SH-SY5Y (cell line): Measurements from ENCODE around the gene UBN1.

Source experiments
- GATA2 ChIP-seq: IDR thresholded peaks from 2 replicates; pipeline ENCODE4 v1.6.1; 2011; ENCODE audit warnings: mild to moderate bottlenecking, low read depth, low read length
- GATA3 ChIP-seq: IDR thresholded peaks from 2 replicates; pipeline ENCODE4 v1.6.1; 2011; ENCODE audit warnings: low read depth, mild to moderate bottlenecking, low read length, moderate library complexity

GRCh38 chr16:4913130-4913773 lies 66.0 kb downstream of the UBN1 start:
- no peak for TF ChIP-seq GATA3
- TF ChIP-seq GATA2 = no peak
